ENCODE results near the gene RBMS1. TPM values are rescaled to one million over a fixed set of nuclear protein-coding genes. Genes with fewer than 3 reads are reported as not detected.

RBMS1 gene
- total RNA-seq, 1 donor: 170 TPM

DNA sequence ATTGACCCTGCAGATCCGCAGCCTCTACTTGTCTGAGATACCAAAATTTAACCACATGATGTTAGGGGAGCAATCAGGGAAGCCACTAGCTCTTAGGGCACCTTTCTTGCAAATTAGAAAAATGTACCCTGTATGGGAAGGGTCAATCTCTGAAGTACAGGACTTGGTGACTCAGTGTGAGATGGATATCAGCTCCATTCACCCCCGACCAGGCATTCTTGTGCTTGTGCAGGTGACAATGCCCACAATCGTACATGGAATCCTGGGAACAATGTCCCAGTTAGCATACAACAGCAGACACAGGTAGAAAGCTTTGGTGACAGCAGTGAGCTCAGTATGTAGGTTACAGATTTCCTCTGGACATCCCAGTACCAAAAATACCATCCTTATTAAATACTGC is 155.9 kb downstream of the RBMS1 start:
- TF ChIP-seq, protein P1, sequence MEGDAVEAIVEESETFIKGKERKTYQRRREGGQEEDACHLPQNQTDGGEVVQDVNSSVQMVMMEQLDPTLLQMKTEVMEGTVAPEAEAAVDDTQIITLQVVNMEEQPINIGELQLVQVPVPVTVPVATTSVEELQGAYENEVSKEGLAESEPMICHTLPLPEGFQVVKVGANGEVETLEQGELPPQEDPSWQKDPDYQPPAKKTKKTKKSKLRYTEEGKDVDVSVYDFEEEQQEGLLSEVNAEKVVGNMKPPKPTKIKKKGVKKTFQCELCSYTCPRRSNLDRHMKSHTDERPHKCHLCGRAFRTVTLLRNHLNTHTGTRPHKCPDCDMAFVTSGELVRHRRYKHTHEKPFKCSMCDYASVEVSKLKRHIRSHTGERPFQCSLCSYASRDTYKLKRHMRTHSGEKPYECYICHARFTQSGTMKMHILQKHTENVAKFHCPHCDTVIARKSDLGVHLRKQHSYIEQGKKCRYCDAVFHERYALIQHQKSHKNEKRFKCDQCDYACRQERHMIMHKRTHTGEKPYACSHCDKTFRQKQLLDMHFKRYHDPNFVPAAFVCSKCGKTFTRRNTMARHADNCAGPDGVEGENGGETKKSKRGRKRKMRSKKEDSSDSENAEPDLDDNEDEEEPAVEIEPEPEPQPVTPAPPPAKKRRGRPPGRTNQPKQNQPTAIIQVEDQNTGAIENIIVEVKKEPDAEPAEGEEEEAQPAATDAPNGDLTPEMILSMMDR (IDR thresholded peaks at IDR 0.05; ENCODE audit: insufficient read depth, low read length): no peak
- no peak overlapping the region for H3K4me3 ChIP-seq (ENCODE audit: low read depth, low read length)
- no peak for DNase-seq (ENCODE audit: low read depth)

DNA sequence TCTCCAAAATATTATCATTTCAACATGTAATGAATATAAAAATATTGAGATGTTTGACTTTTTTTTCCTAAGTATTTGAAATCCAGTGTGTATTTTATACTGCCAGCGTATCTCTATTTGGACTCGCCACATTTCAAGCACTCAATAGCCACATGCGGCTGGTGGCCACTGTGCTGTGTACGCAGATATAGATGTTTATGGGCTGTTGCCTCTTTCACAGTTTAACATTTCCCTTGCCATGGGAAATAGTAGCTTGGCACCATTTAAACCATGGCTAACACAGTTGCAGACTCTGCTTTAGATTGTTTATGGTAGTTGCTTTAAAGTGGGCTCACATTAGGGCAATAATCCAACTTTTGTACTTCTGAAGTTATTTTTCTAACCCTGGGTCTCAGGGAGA is 157.0 kb downstream of the RBMS1 start:
- TF ChIP-seq, protein P1 (IDR thresholded peaks at IDR 0.05; ENCODE audit: insufficient read depth, low read length): no peak
- H3K4me3 ChIP-seq (ENCODE audit: low read depth, low read length): no peak overlapping the region
- DNase-seq (ENCODE audit: low read depth): no peak

DNA sequence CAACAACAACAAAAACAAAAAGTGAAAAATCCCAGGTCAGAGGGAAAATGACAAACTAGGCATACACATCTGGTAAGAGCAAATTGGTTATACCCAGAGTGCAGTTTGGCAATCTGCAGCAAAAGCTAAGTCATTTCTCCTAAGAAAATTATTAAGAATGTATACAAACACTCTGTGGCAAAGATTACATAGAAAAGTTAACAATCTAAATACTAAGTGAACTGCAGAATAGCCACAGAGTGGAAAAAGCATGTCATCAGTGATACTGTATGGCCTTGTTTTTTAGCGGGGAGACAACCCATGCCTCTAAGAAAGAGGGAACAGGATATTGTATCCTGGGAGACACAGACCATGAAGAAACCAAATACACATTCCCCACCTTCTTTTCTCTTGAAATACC is 157.5 kb downstream of the RBMS1 start:
- TF ChIP-seq, protein P1 (IDR thresholded peaks at IDR 0.05; ENCODE audit: insufficient read depth, low read length): no peak
- H3K4me3 ChIP-seq (ENCODE audit: low read depth, low read length): no peak overlapping the region
- DNase-seq (ENCODE audit: low read depth): peak; percentile 48

DNA sequence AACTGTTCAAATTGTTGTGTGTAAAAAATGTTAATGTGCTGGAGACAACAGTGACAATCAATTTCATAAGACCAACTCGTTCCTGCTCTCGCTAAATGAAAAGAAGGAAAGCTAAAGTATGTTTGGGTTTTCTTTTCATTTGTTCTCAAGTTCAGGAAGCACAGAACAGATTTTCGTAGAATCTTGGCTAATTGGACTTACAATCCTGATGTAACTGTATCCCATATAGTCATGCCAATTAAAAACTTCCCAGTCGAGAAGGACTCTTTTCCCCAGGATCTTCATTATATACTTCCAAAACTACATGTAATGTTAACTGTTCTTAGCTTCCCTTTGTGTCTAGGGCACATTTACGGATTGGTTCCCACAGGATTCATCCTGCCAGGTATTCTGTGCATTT is 158.2 kb downstream of the RBMS1 start:
- H3K4me3 ChIP-seq (ENCODE audit: low read depth, low read length): no peak overlapping the region
- no peak for DNase-seq (ENCODE audit: low read depth)
- TF ChIP-seq, protein P1 (IDR thresholded peaks at IDR 0.05; ENCODE audit: insufficient read depth, low read length): no peak

DNA sequence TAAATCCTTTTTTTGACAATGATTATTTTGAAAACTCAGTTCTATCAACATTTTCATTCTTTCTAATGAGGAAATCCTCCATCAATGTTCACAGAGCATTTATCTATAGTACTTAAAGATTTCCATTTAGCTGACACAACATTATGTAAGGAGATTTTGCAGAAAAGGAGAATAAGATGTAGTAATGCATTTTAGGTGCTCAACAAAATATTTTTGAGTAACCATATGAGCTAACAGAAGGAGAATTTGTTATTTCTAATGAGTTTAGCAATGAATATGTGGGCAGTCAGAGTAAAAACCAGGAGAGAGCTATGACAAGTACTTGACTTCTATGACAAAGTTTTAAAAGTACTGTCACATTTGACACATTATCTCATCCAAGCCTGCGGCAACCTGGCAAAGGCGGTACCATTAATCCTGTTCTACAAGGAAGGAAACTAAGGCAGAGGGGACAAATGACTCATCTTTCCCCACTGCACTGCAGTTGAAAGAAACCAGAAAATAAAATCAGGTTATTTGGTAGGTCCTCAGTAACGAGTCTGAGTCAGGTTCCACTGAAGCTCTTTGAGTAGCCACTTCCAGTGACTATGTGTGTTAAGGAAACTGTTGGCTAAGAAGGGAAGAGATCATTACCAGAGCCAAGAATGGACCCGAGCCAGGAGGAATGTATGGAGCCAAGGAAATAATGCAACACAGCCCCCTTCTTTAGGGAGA is 159.4 kb downstream of the RBMS1 start:
- no peak overlapping the region for H3K4me3 ChIP-seq (ENCODE audit: low read depth, low read length)
- TF ChIP-seq, protein P1 (IDR thresholded peaks at IDR 0.05; ENCODE audit: insufficient read depth, low read length): no peak
- DNase-seq (ENCODE audit: low read depth): peak; percentile 90

DNA sequence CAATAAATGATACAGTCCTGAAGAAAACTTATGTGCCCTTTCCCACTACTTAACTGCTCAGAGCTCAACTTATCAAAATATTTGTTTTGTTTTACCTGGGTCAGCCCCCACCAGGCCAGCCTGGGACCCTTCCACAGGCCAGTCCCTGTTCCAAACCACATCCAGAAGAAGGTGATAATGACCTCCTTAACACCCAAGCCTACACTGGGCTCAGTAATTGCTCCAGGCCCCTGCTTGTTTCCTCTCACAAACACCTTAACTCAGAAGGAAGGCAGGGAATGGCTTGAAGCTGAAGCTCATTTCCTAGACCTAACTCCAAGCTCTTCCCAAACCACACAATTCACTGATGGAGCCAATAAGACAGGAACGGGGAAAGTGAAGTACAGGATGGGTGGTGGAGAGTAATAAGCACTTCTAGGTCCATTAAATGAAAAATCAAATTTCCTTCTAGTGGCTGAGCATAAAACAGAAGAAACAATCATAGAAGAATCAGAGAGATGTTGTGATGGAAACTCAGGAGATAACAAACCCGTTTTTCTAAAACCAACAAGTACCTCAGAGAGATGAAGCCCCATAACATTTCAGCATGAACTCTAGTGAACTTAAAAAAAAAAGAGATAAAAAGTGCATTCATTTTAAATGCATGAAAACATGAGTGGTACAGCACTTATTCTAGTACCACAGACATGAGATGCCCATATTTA is 160.1 kb downstream of the RBMS1 start:
- DNase-seq (ENCODE audit: low read depth): no peak
- H3K4me3 ChIP-seq (ENCODE audit: low read depth, low read length): no peak overlapping the region
- TF ChIP-seq, protein P1 (IDR thresholded peaks at IDR 0.05; ENCODE audit: insufficient read depth, low read length): no peak

All from fibroblast of the aortic adventitia (primary cell).